IMR-90 (cell line): ENCODE measurements around the gene MYO1H.

ENCODE experiments used
- BHLHE40 ChIP-seq: fragments of 150-350 bp; IDR thresholded peaks from 2 replicates; pipeline ENCODE4 v1.6.1; 2016; ENCODE audit warnings: mild to moderate bottlenecking, low read depth, low read length
- MXI1 ChIP-seq: IDR thresholded peaks from 2 replicates; pipeline ENCODE4 v1.6.1; 2012; ENCODE audit warnings: low read depth, mild to moderate bottlenecking, low read length, moderate library complexity, borderline replicate concordance
- NFE2L2 ChIP-seq: fragments of 150-350 bp; IDR thresholded peaks from 2 replicates; pipeline ENCODE4 v1.6.1; 2016; ENCODE audit warnings: low read depth, mild to moderate bottlenecking, low read length
- POLR2A ChIP-seq: IDR thresholded peaks from 2 replicates; pipeline ENCODE4 v1.6.1; 2012; ENCODE audit warnings: mild to moderate bottlenecking, low read depth, low read length
- RAD21 ChIP-seq: IDR thresholded peaks from 2 replicates; pipeline ENCODE4 v1.6.1; 2012; ENCODE audit warnings: low read length, improper control_type of control experiment
- RCOR1 ChIP-seq: IDR thresholded peaks from 2 replicates; pipeline ENCODE4 v1.6.1; 2012; ENCODE audit warnings: mild to moderate bottlenecking, low read length, improper control_type of control experiment; ENCODE audit not compliant: insufficient replicate concordance
- SMC3 ChIP-seq: fragments of 150-350 bp; IDR thresholded peaks from 2 replicates; pipeline ENCODE4 v1.6.1; 2016; ENCODE audit warnings: low read depth, mild to moderate bottlenecking, antibody characterized with exemption, low read length, moderate library complexity
- TF ChIP-seq, protein P1 (sequence below): conservative IDR thresholded peaks from 2 replicates; pipeline ENCODE4 v1.5.1; 2012; ENCODE audit warnings: mild to moderate bottlenecking, low read depth, low read length, improper control_type of control experiment
- TF ChIP-seq, protein P2 (sequence below): fragments of 150-350 bp; IDR thresholded peaks from 2 replicates; pipeline ENCODE4 v1.6.1; 2017; ENCODE audit warnings: mild to moderate bottlenecking, antibody characterized with exemption, low read length, low read depth

DNA sequence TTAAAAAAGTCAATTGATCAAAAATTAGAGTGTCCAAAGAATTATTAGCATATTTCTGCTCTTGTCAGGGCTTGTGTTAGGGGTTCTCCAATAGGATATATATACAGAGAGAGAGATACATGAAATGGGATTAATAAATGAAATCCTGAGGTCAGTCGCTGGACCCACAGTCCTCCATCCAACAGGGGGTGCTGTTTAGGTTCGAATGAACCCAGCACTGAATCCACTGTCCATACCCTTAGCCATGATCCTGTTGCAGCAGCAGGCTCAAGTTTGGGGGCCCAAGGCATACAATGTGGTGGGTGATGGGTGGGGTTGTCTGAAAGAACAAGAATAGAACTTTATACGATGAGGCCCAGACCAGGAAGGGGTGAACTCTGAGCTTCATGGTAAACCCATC, 780 bp upstream of the MYO1H start:
- TF ChIP-seq, protein P1, sequence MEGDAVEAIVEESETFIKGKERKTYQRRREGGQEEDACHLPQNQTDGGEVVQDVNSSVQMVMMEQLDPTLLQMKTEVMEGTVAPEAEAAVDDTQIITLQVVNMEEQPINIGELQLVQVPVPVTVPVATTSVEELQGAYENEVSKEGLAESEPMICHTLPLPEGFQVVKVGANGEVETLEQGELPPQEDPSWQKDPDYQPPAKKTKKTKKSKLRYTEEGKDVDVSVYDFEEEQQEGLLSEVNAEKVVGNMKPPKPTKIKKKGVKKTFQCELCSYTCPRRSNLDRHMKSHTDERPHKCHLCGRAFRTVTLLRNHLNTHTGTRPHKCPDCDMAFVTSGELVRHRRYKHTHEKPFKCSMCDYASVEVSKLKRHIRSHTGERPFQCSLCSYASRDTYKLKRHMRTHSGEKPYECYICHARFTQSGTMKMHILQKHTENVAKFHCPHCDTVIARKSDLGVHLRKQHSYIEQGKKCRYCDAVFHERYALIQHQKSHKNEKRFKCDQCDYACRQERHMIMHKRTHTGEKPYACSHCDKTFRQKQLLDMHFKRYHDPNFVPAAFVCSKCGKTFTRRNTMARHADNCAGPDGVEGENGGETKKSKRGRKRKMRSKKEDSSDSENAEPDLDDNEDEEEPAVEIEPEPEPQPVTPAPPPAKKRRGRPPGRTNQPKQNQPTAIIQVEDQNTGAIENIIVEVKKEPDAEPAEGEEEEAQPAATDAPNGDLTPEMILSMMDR = no peak
- TF ChIP-seq NFE2L2 = no peak
- no peak for TF ChIP-seq SMC3
- TF ChIP-seq POLR2A = no peak
- no peak for TF ChIP-seq MXI1
- TF ChIP-seq, protein P2, sequence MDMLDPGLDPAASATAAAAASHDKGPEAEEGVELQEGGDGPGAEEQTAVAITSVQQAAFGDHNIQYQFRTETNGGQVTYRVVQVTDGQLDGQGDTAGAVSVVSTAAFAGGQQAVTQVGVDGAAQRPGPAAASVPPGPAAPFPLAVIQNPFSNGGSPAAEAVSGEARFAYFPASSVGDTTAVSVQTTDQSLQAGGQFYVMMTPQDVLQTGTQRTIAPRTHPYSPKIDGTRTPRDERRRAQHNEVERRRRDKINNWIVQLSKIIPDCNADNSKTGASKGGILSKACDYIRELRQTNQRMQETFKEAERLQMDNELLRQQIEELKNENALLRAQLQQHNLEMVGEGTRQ = no peak
- TF ChIP-seq RAD21 = no peak
- TF ChIP-seq BHLHE40 = no peak
- no peak for TF ChIP-seq RCOR1
